HepG2 (cell line): Measurements from ENCODE around the gene TM6SF1. TPM values are rescaled to one million over a fixed set of nuclear protein-coding genes. Genes with fewer than 3 reads are reported as not detected.

Source experiments
- ATAC-seq: fragments of 200-7000 bp; cut with Tn5 transposase; 3 replicates; pipeline ENCODE4 v1.9.1; 2020; ENCODE audit warnings: mild to moderate bottlenecking, moderate library complexity
- BruUV-seq: library from RNA; stranded (reverse); fragments of 400-500 nt; replicated peaks from 2 replicates; lab custom pipeline; 2021; lab: Mats Ljungman, UMichigan
- CTCF ChIA-PET: fragments of 300-600 bp; formaldehyde crosslinking; extraction: SDS; loops from one replicate; lab custom pipeline; 2021; ENCODE audit warnings: low total read pairs, inconsistent platforms, low intra/inter-chr PET ratio; lab: Yijun Ruan, JAX
- POLR2A ChIA-PET: fragments of 350-600 bp; sonication (Branson Sonifier 250); formaldehyde crosslinking; loops from one replicate; lab custom pipeline; 2020; ENCODE audit warnings: antibody characterized with exemption, inconsistent platforms; lab: Yijun Ruan, JAX
- DNase-seq: peaks from one replicate; pipeline ENCODE4 v3.0.0-alpha.2; 2015; ENCODE audit warnings: low spot score
- FAIRE-seq: peaks from 3 replicates; lab custom pipeline; 2011; peaks lifted over from hg19 to GRCh38; lab: Jason Lieb, UNC
- H2AFZ ChIP-seq: one replicate; pipeline ENCODE4 v1.6.1; 2011; ENCODE audit warnings: low read length, inconsistent platforms
- H3K27ac ChIP-seq: fragments of 300-600 bp; 3 replicates; pipeline ENCODE4 v1.8.0; 2011; ENCODE audit warnings: mixed run types, mild to moderate bottlenecking, mixed read lengths, low read length, inconsistent platforms; ENCODE audit not compliant: insufficient read depth; ENCODE audit errors: extremely low read length
- H3K27me3 ChIP-seq, 2 experiments: fragments of 200-600 bp in 1 of 2; 2 replicates in 1 of 2; 3 replicates in 1 of 2; pipeline versions ENCODE4 v1.6.0 to v1.8.0; 2011; ENCODE audit warnings: low read length in 2 of 2, mild to moderate bottlenecking in 2 of 2, moderate library complexity in 2 of 2, inconsistent platforms in 1 of 2; ENCODE audit not compliant: insufficient read depth in 2 of 2, control insufficient read depth in 1 of 2
- H3K36me3 ChIP-seq, 2 experiments: fragments of 200-600 bp in 1 of 2; replicated peaks in 1 of 2; 2 replicates in 1 of 2; 3 replicates in 1 of 2; pipeline versions ENCODE4 v1.5.1 to v1.8.0; 2011; ENCODE audit warnings: low read length in 2 of 2, inconsistent platforms in 1 of 2; ENCODE audit not compliant: insufficient read depth in 2 of 2, control insufficient read depth in 1 of 2
- H3K4me1 ChIP-seq: 2 replicates; pipeline ENCODE4 v1.5.1; 2012; ENCODE audit warnings: low read length, inconsistent platforms; ENCODE audit not compliant: insufficient read depth
- H3K4me2 ChIP-seq: 2 replicates; pipeline ENCODE4 v1.6.0; 2011; ENCODE audit warnings: low read depth, low read length, inconsistent platforms
- H3K4me3 ChIP-seq, 3 experiments: fragments of 200-600 bp in 1 of 3; sonication (generic), shearing (Covaris generic) in 1 of 3; replicated peaks in 1 of 3; 2 replicates each; pipeline ENCODE4 v1.5.1; 2011 to 2016; ENCODE audit warnings: low read length in 3 of 3, inconsistent platforms in 2 of 3, low read depth in 2 of 3, mild to moderate bottlenecking in 2 of 3, control low read depth in 1 of 3, mixed read lengths in 1 of 3; ENCODE audit not compliant: insufficient read depth in 1 of 3
- H3K79me2 ChIP-seq: one replicate; pipeline ENCODE4 v1.6.1; 2011; ENCODE audit warnings: low read length, inconsistent platforms; ENCODE audit not compliant: insufficient read depth
- H3K9ac ChIP-seq: 2 replicates; pipeline ENCODE4 v1.6.0; 2011; ENCODE audit warnings: mild to moderate bottlenecking, low read depth, low read length, inconsistent platforms; ENCODE audit not compliant: insufficient read depth
- H3K9me3 ChIP-seq: 2 replicates; pipeline ENCODE4 v1.5.1; 2012; ENCODE audit warnings: mild to moderate bottlenecking, low read length
- H4K20me1 ChIP-seq: 2 replicates; pipeline ENCODE4 v1.6.0; 2011; ENCODE audit warnings: inconsistent platforms, mild to moderate bottlenecking, low read length, moderate library complexity; ENCODE audit not compliant: insufficient read depth
- AGO1 ChIP-seq: fragments of 200-400 bp; formaldehyde crosslinking; IDR thresholded peaks from 2 replicates; pipeline ENCODE4 v1.6.1; 2017; ENCODE audit warnings: mild to moderate bottlenecking, low read depth, low read length, moderate library complexity; ENCODE audit not compliant: poor library complexity, severe bottlenecking
- GLI4 ChIP-seq: sonication (generic); formaldehyde crosslinking; IDR thresholded peaks from 2 replicates; pipeline ENCODE4 v1.5.1; 2020; ENCODE audit warnings: missing genetic modification reagents, mild to moderate bottlenecking, moderate library complexity, borderline replicate concordance
- KLF16 ChIP-seq, 2 experiments: sonication (generic) in 1 of 2; formaldehyde crosslinking in 1 of 2; IDR thresholded peaks; 2 replicates each; pipeline versions ENCODE4 v1.6.1 to v1.8.0; 2016 to 2023; ENCODE audit warnings: missing genetic modification reagents in 2 of 2, missing compliant biosample characterization in 1 of 2
- NKX3-1 ChIP-seq: sonication (generic); formaldehyde crosslinking; IDR thresholded peaks from 2 replicates; pipeline ENCODE4 v1.5.0; 2020; ENCODE audit warnings: missing genetic modification reagents
- PAX8 ChIP-seq: sonication (generic); formaldehyde crosslinking; IDR thresholded peaks from 2 replicates; pipeline ENCODE4 v1.8.0; 2022; ENCODE audit warnings: mild to moderate bottlenecking, missing genetic modification reagents, borderline replicate concordance
- PHF8 ChIP-seq: sonication (generic); formaldehyde crosslinking; IDR thresholded peaks from 2 replicates; pipeline ENCODE4 v1.5.0; 2020; ENCODE audit warnings: missing genetic modification reagents
- RAD51 ChIP-seq: fragments of 450-650 bp; IDR thresholded peaks from 2 replicates; pipeline ENCODE4 v1.6.1; 2016; ENCODE audit warnings: borderline replicate concordance
- ZFP36L2 ChIP-seq: sonication (generic); formaldehyde crosslinking; IDR thresholded peaks from 2 replicates; pipeline ENCODE4 v1.4.0; 2020; ENCODE audit warnings: missing genetic modification reagents
- ZNF17 ChIP-seq: sonication (generic); formaldehyde crosslinking; IDR thresholded peaks from 2 replicates; pipeline ENCODE4 v1.5.0; 2020; ENCODE audit warnings: mild to moderate bottlenecking, missing genetic modification reagents
- ZNF264 ChIP-seq: sonication (generic); formaldehyde crosslinking; IDR thresholded peaks from 2 replicates; pipeline ENCODE4 v1.4.0; 2020; ENCODE audit warnings: missing genetic modification reagents
- WGBS: methylation state at CpG from one replicate; pipeline ENCODE4 v1.1.6; 2017; ENCODE audit warnings: low lambda C conversion rate; 5-methylcytosine and 5-hydroxymethylcytosine counted together
- in situ Hi-C: cut with HindIII; loops from 2 replicates; pipeline ENCODE4 v1.10.0; 2017; ENCODE audit warnings: low pct_unique_long_range_greater_than_20kb; ENCODE audit not compliant: extremely low pct_ligation_motif_present
- intact Hi-C: fragments of 100-400 bp; cut with micrococcal nuclease; formaldehyde crosslinking; loops from one replicate; pipeline ENCODE4 v1.10.0; 2022; ENCODE audit not compliant: unreplicated experiment
- polyA plus RNA-seq, 8 experiments: library from polyadenylated mRNA; depleted of rRNA in 3 of 8; stranded (reverse) in 7 of 8; unstranded in 1 of 8; fragments of >200 nt; fragmentation: Illumina TruSeq in 4 of 8; extraction: Trizol in 4 of 8; gene quantifications; 2 replicates each; pipeline versions ENCODE4 v1.2.1 to v1.2.3, GENCODE V29; 2011 to 2016; ENCODE audit warnings: low read depth in 4 of 8, missing spikeins in 1 of 8, mixed read lengths in 1 of 8; ENCODE audit not compliant: insufficient read depth in 1 of 8
- total RNA-seq, 5 experiments: library from RNA; depleted of rRNA; stranded (reverse); fragments of >200 nt; fragmentation: Illumina TruSeq; extraction: Trizol; gene quantifications; 2 replicates each; pipeline ENCODE4 v1.2.3, GENCODE V29; 2016; ENCODE audit warnings: low read depth in 1 of 5
- TF ChIP-seq, protein P1 (sequence below): sonication (generic); formaldehyde crosslinking; conservative IDR thresholded peaks from 2 replicates; pipeline ENCODE4 v1.4.0; 2020; ENCODE audit warnings: missing genetic modification reagents
- TF ChIP-seq, protein P2 (sequence below): sonication (generic); formaldehyde crosslinking; IDR thresholded peaks from 2 replicates; pipeline ENCODE4 v1.8.0; 2022; ENCODE audit warnings: mild to moderate bottlenecking, missing genetic modification reagents; ENCODE audit not compliant: insufficient replicate concordance
- TF ChIP-seq, protein P3 (sequence below): sonication (generic); formaldehyde crosslinking; IDR thresholded peaks from 2 replicates; pipeline ENCODE4 v1.5.0; 2020; ENCODE audit warnings: missing genetic modification reagents, mild to moderate bottlenecking, borderline replicate concordance

Gene TM6SF1
- total and polyA plus RNA-seq, 2 of the 13 experiments (the other 11 are each of a cell fraction or from before 2014, with no cell fraction given), result not detected

DNA sequence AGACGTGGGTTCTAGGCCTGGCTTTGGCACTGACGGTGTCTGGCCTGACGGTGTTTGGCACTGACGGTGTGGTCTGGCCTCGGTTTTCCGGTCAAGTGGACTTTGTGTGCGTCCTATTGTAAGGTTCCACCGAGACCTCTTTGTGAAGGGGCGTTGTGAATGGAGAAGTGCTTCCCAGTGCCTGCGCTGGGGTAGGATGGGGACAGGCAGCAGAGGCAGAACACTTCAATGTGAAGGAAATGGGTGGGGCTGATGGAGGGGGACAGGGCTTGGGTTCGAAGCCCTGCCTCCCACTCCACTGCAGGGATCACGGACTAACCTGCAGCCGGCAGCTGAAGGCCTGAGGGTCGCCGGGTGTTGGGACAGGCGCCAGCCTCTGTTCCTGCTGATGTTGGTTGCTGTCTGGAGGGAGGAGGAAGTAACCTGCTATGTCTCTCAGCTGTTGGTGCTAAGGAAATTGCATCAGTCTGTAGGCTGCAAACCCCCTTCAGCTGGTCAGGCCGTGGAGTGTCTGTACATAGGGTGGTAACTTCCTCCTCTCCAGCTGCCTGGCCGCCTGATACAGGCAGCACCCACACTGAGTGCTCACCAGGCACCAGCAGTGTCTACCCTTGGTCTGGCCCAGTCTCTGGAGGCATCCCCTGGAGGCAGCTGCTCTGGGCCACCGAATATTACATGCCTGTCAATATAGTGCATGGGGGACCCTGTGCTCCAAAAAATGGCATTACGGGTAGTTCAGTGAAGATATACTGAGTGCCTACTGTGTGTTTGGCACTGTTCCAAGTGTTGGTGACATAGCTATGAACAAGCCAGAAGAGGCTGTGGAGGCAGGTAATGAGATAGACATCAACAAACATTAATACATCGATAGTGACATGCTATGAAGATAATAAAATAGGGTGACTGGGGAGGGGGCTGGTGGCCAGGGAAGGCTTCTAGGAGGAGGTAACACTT, 1.1 kb downstream of the TM6SF1 start:
- no peak overlapping the region for H2AFZ ChIP-seq
- no peaks in the 10 kb centered on the region for H3K36me3 ChIP-seq
- no TSS peak for BruUV-seq
- H3K9me3 ChIP-seq, result no peaks in the 10 kb centered on the region
- TF ChIP-seq AGO1, result no peak
- no peak for TF ChIP-seq RAD51
- ChIA-PET POLR2A (no interaction called here), CTCF (no interaction called here)
- H3K4me1 ChIP-seq, result no peaks in the 10 kb centered on the region
- no peak overlapping the region for H3K27ac ChIP-seq
- peak; percentile 37 for ATAC-seq
- no peak overlapping the region for H3K4me3 ChIP-seq
- FAIRE-seq, result no peak
- no peaks in the 10 kb centered on the region for H4K20me1 ChIP-seq
- H3K79me2 ChIP-seq, result no peaks in the 10 kb centered on the region
- intact Hi-C loops, result no loop called here
- DNase-seq, result no peak
- no peak overlapping the region; the same call in 1 of the 2 replicates for H3K4me2 ChIP-seq
- H3K27me3 ChIP-seq, result peaks cover 0 to 40% of the 10 kb centered on the region in 2 experiments; a peak in 2 of 5 replicates
- WGBS, result 35% methylated on average over 19 of the region's 21 CpGs
- no peak overlapping the region for H3K9ac ChIP-seq
- in situ Hi-C loops, result no loop called here

DNA sequence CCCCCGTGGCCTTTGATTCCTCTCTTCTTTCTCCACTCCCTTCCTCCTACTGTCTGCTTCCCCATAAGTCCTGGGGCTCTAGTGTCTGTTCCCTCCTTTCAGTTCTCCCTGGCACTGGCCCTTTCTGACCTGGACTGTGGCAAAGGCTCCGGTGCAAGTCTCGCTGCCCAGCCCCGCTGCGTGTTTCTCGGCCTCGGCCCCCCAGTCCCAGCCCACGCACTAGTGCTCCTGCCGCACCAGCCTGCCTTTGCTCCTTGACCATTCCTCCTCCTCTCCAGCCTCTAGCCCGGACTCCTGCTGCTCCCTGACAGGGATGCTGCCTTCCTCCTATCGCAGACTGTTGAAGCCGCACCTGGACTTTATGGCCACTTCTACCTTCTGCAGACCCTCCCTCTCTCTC, 2.1 kb downstream of the TM6SF1 start:
- intact Hi-C loops, result no loop called here
- Histone ChIP-seq H2AFZ (no peak overlapping the region), H3K79me2 (no peaks in the 10 kb centered on the region), H3K9me3 (no peaks in the 10 kb centered on the region), H3K27me3 (peaks cover 0 to 40% of the 10 kb centered on the region in 2 experiments; a peak in 2 of 5 replicates), H3K4me3 (no peak overlapping the region), H3K9ac (no peak overlapping the region), H3K4me1 (no peaks in the 10 kb centered on the region), H3K27ac (no peak overlapping the region), H3K4me2 (no peak overlapping the region), H4K20me1 (no peaks in the 10 kb centered on the region), H3K36me3 (no peaks in the 10 kb centered on the region)
- 38% methylated on average over 12 of the region's 12 CpGs for WGBS
- no TSS peak for BruUV-seq
- POLR2A ChIA-PET, result no interaction called here
- in situ Hi-C loops, result no loop called here
- CTCF ChIA-PET, result no interaction called here
- ATAC-seq, result no peak
- DNase-seq, result no peak
- FAIRE-seq, result no peak
- TF ChIP-seq KLF16 (CRISPR knock-in tag; IDR thresholded peaks at IDR 0.05) (no peak), PHF8 (CRISPR knock-in tag) (no peak), PAX8 (CRISPR knock-in tag) (no peak), GLI4 (CRISPR knock-in tag) (no peak), ZFP36L2 (CRISPR knock-in tag) (no peak), ZNF264 (CRISPR knock-in tag) (no peak), NKX3-1 (no peak), ZNF17 (CRISPR knock-in tag) (no peak)
- TF ChIP-seq, protein P1, sequence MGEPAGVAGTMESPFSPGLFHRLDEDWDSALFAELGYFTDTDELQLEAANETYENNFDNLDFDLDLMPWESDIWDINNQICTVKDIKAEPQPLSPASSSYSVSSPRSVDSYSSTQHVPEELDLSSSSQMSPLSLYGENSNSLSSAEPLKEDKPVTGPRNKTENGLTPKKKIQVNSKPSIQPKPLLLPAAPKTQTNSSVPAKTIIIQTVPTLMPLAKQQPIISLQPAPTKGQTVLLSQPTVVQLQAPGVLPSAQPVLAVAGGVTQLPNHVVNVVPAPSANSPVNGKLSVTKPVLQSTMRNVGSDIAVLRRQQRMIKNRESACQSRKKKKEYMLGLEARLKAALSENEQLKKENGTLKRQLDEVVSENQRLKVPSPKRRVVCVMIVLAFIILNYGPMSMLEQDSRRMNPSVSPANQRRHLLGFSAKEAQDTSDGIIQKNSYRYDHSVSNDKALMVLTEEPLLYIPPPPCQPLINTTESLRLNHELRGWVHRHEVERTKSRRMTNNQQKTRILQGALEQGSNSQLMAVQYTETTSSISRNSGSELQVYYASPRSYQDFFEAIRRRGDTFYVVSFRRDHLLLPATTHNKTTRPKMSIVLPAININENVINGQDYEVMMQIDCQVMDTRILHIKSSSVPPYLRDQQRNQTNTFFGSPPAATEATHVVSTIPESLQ (CRISPR knock-in tag), result no peak
- TF ChIP-seq, protein P2, sequence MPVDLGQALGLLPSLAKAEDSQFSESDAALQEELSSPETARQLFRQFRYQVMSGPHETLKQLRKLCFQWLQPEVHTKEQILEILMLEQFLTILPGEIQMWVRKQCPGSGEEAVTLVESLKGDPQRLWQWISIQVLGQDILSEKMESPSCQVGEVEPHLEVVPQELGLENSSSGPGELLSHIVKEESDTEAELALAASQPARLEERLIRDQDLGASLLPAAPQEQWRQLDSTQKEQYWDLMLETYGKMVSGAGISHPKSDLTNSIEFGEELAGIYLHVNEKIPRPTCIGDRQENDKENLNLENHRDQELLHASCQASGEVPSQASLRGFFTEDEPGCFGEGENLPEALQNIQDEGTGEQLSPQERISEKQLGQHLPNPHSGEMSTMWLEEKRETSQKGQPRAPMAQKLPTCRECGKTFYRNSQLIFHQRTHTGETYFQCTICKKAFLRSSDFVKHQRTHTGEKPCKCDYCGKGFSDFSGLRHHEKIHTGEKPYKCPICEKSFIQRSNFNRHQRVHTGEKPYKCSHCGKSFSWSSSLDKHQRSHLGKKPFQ (CRISPR knock-in tag), result no peak
- TF ChIP-seq, protein P3, sequence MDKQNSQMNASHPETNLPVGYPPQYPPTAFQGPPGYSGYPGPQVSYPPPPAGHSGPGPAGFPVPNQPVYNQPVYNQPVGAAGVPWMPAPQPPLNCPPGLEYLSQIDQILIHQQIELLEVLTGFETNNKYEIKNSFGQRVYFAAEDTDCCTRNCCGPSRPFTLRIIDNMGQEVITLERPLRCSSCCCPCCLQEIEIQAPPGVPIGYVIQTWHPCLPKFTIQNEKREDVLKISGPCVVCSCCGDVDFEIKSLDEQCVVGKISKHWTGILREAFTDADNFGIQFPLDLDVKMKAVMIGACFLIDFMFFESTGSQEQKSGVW (CRISPR knock-in tag), result no peak
